HFF-Myc (cell line): ENCODE results near the gene CIBAR2.
"Not testable (repeated sequence)": the region's sequence is repeated elsewhere in the genome, so short reads cannot be mapped to it uniquely, and the experiment has no call there.

Experiments
- DNase-seq: peaks from one replicate; pipeline ENCODE4 v3.0.0-alpha.2; 2011; ENCODE audit warnings: low read depth; ENCODE audit errors: extremely low read depth
- H3K4me3 ChIP-seq: replicated peaks from 2 replicates; pipeline ENCODE4 v1.5.1; 2011; ENCODE audit warnings: low read depth, mild to moderate bottlenecking, control low read depth, low read length
- TF ChIP-seq, protein P1 (sequence below): IDR thresholded peaks from 2 replicates; pipeline ENCODE4 v1.5.1; 2012; ENCODE audit warnings: mild to moderate bottlenecking, low read depth, low read length, control low read depth; ENCODE audit errors: missing control alignments

CIBAR2 gene

GRCh38 chr16:85056211-85056748 lies 56.0 kb downstream of the CIBAR2 start:
- no peak overlapping the region for H3K4me3 ChIP-seq
- TF ChIP-seq, protein P1, sequence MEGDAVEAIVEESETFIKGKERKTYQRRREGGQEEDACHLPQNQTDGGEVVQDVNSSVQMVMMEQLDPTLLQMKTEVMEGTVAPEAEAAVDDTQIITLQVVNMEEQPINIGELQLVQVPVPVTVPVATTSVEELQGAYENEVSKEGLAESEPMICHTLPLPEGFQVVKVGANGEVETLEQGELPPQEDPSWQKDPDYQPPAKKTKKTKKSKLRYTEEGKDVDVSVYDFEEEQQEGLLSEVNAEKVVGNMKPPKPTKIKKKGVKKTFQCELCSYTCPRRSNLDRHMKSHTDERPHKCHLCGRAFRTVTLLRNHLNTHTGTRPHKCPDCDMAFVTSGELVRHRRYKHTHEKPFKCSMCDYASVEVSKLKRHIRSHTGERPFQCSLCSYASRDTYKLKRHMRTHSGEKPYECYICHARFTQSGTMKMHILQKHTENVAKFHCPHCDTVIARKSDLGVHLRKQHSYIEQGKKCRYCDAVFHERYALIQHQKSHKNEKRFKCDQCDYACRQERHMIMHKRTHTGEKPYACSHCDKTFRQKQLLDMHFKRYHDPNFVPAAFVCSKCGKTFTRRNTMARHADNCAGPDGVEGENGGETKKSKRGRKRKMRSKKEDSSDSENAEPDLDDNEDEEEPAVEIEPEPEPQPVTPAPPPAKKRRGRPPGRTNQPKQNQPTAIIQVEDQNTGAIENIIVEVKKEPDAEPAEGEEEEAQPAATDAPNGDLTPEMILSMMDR = peak; percentile 24
- DNase-seq = no peak

DNA sequence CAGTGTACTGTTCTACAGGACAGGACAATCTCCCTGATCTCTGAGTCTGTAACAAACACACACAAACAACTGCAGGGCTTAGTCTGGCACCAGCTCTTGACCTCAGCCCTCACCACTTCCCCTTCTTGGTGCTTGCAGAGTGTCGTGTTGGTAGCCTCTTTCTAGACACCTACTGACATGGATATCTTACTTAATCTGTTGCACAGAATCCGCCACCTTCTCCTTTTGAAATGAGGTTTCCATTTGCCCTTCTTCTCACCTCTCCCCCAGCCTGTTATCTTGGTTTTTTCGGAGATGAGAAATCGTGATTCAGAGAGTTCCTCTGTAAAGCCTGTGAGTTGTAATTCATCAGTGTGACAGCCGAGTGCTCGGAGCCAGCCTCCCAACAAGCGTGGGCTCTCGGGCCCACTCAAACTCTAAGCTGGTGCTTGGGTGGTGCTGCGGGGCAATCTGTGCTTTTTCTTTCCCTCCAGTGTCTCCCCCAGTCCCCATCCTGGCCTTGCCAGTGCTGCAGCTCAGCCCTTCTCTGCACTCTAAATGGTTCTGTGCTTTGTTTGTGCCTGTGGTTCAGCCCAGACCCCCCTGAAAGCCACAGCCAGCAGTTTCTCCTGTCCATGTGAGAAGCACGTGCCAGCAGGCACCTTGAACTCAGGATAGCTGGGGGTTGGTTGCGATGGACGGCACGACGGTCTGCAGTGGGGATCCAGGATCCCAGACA lies 56.6 kb downstream of the CIBAR2 start:
- DNase-seq = no peak
- TF ChIP-seq, protein P1 = no peak
- no peak overlapping the region for H3K4me3 ChIP-seq

DNA sequence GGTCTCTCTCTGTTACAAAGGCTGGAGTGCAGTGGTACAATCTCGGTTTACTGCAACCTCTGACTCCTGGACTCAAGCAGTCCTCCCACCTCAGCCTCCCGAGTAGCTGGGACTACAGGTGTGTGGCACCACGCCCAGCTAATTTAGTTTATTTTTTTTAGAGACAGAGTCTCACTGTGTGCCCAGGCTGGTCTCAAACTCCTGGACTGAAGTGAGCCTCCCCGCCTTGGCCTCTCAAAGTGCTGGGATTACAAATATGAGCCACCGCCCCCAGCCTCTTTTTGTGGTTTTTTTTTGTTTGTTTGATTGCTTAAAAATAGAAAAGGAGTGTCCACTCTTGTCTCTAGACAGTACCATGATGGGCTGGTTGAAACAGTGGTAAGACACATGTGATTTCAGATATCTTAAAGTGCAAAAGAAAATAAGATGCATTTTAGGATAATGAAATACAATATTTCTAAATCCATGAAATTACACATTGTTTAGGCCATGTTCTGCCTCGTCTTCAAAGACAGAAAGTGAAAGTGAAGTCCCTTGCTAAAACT lies 57.3 kb downstream of the CIBAR2 start:
- TF ChIP-seq, protein P1 = no peak
- no peak for DNase-seq
- no peak overlapping the region for H3K4me3 ChIP-seq

DNA sequence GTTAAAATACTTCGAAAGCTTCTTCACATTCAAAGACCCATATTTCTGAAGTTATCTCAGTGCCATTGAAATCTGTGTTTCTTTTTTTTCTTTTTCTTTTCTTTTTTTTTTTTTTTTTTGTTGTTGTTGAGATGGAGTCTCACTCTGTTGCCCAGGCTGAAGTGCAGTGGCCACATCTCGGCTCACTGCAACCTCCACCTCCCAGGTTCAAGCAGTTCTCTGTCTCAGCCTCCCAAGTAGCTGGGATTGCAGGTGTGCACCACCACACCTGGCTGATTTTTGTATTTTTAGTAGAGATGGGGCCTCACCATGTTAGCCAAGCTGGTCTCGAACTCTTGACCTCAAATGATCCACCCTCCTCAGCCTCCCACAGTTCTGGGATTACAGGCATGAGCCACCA lies 58.0 kb downstream of the CIBAR2 start:
- not testable (repeated sequence) for H3K4me3 ChIP-seq, DNase-seq

DNA sequence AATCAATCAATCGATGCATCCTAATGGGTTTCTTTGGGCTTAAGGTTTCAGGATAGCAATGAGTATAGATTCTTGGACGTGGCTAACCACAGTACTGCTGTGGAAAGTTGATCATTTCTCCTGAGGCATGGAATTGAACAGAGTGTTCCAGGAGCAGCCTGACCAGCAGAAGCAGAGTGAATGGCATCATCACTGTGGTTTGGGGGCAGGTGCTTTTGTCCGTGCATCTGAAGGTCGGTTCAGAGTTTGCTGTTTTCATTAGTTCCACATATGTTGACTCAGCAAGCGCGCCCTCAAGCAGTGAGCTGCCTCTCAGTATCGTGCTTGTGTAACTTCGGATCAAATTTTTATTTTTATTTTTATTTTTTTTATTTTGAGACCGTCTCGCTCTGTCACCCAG lies 59.7 kb downstream of the CIBAR2 start:
- TF ChIP-seq, protein P1 = no peak
- DNase-seq = no peak
- H3K4me3 ChIP-seq = no peak overlapping the region

DNA sequence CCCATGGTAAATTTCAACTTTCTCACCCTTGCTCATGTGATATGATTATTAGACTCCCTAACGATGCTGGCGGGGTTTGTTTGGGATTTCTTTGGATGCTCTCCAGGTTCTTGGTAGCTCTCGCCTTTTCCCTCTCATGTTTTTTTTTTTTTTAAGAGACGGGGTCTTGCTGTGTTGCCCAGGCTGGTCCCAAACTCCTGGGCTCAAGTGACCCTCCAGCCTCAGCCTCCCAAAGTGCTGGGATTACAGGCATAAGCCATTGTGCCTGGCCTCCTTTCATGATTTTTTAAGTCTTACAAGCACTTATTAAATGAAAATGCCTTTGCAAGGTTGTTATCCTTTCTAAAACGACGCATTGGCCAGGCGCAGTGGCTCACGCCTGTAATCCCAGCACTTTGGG lies 60.6 kb downstream of the CIBAR2 start:
- no peak for DNase-seq
- TF ChIP-seq, protein P1 = no peak

GRCh38 chr16:85051067-85051581 lies 61.1 kb downstream of the CIBAR2 start:
- DNase-seq = no peak
- H3K4me3 ChIP-seq = no peak overlapping the region
- TF ChIP-seq, protein P1 = no peak

More for the DNA sequence above, 60.6 kb downstream of the CIBAR2 start:
- no peak overlapping the region for H3K4me3 ChIP-seq
